ENCODE measurements around the gene NUDT16L1.

DNA sequence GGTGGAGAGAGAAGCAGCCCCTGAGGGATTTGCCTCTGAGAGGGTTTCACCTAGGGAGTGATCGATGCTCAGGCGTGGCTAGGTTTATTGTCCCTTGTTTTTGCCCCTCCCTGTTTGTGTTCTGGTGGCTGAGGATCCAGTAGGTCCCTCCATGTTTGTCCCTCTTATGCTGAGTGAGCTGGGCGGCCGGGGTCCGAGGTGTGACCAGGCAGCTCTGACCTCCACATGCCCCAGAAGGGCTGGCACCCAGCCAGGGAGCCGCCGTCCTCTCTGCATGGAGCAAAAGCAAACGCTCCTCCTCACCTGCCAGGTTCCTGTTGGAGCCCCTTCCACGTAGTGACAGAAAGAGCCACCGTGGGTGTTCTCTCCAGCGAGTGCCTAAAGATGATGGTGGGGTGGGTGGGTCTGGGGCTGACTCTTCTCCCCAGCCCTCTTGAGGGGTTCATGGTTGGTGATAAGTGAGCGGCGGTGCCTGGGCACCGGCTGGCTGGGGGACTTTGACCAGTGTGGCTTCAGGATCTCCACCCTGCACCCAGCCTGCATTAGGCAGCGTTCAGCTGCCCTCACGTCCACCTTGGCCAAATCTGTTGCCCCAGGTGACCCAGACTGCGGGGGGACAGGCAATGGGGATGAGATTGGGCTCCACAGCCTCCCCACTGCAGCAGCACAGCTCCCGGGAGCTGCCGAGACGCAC is 14.1 kb upstream of the NUDT16L1 start:
- no peak for TF ChIP-seq GATA3 (IDR thresholded peaks at IDR 0.05; ENCODE audit: low read depth, low read length)
- TF ChIP-seq GATA2 (IDR thresholded peaks at IDR 0.05; ENCODE audit: low read depth, low read length), result no peak
